ENCODE results near the gene NR1H2. TPM values are rescaled to one million over a fixed set of nuclear protein-coding genes. Genes with fewer than 3 reads are reported as not detected.

Gene NR1H2
- polyA plus RNA-seq, 3 donors = 77.1 to 111 (median 78.9) TPM

GRCh38 chr19:50340331-50340730 is 35.9 kb upstream of the NR1H2 start:
- H3K4me2 ChIP-seq (replicated peaks; ENCODE audit: extremely low read depth, low read length, poor library complexity, severe bottlenecking) = peak overlapping the region; percentile 93
- peaks cover 84% of the 10 kb centered on the region for H3K79me2 ChIP-seq (ENCODE audit: insufficient read depth, low read length)
- peak overlapping the region in 2 of 3 experiments; percentile 20 to 88 for H3K4me3 ChIP-seq (replicated peaks in 1 of 3; ENCODE audit: low read depth in 2 of 3, low read length in 3 of 3)
- peaks cover 90 to 94% of the 10 kb centered on the region in 2 donors for H3K4me1 ChIP-seq (ENCODE audit: control insufficient read depth in 1 of 2, insufficient read depth in 2 of 2, low read length in 2 of 2)
- Mint-ChIP-seq H3K4me1 (peaks cover 70% of the 10 kb centered on the region), H3K27me3 (ENCODE audit: low read depth in 3 of 3) (peaks cover under 1 to 5% (median 1%) of the 10 kb centered on the region in 3 donors), H3K27ac (peak overlapping the region; percentile 87 to 94 (median 91)), H3K9me3 (peaks cover 0 to 5% (median 4%) of the 10 kb centered on the region in 7 donors), H3K4me3 (peak overlapping the region in 1 of 2 donors; percentile 39), H3K36me3 (peaks cover 32 to 53% of the 10 kb centered on the region in 2 donors)
- no peaks in the 10 kb centered on the region for H3K9me3 ChIP-seq (replicated peaks in 1 of 2; ENCODE audit: control insufficient read depth in 1 of 2, insufficient read depth in 1 of 2, low read length in 2 of 2)
- DNase-seq = peak; percentile 46 to 72 (median 52)
- peaks cover 63% of the 10 kb centered on the region for H4K20me1 ChIP-seq (ENCODE audit: insufficient read depth, low read length)
- H3K27ac ChIP-seq (ENCODE audit: low read depth in 1 of 2, low read length in 2 of 2) = peak overlapping the region; percentile 70 to 87
- peaks cover 31 to 45% of the 10 kb centered on the region in 2 donors for H3K36me3 ChIP-seq (replicated peaks in 1 of 2; ENCODE audit: control insufficient read depth in 1 of 2, insufficient read depth in 2 of 2, low read length in 2 of 2)
- no peak overlapping the region for H2AFZ ChIP-seq (ENCODE audit: insufficient read depth, low read depth, low read length, poor library complexity, severe bottlenecking)
- H3K27me3 ChIP-seq (ENCODE audit: control insufficient read depth in 2 of 2, insufficient read depth in 2 of 2, low read length in 2 of 2) = no peaks in the 10 kb centered on the region
- intact Hi-C loops (cut with micrococcal nuclease) = no loop called here
- H3K9ac ChIP-seq (ENCODE audit: insufficient read depth, low read length, poor library complexity, severe bottlenecking) = no peak overlapping the region
- TF ChIP-seq, protein P1, sequence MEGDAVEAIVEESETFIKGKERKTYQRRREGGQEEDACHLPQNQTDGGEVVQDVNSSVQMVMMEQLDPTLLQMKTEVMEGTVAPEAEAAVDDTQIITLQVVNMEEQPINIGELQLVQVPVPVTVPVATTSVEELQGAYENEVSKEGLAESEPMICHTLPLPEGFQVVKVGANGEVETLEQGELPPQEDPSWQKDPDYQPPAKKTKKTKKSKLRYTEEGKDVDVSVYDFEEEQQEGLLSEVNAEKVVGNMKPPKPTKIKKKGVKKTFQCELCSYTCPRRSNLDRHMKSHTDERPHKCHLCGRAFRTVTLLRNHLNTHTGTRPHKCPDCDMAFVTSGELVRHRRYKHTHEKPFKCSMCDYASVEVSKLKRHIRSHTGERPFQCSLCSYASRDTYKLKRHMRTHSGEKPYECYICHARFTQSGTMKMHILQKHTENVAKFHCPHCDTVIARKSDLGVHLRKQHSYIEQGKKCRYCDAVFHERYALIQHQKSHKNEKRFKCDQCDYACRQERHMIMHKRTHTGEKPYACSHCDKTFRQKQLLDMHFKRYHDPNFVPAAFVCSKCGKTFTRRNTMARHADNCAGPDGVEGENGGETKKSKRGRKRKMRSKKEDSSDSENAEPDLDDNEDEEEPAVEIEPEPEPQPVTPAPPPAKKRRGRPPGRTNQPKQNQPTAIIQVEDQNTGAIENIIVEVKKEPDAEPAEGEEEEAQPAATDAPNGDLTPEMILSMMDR (IDR thresholded peaks at IDR 0.05) = no peak

GRCh38 chr19:50341091-50341564 is 35.1 kb upstream of the NR1H2 start:
- peaks cover 25 to 45% of the 10 kb centered on the region in 2 donors for H3K36me3 Mint-ChIP-seq
- intact Hi-C loops (cut with micrococcal nuclease) = loop anchor here in 1 of 2 donors (1.0 kb wide), 1 partner anchor 9 kb away; no protein-coding TSS in a partner anchor
- Histone ChIP-seq H4K20me1 (ENCODE audit: insufficient read depth, low read length) (peaks cover 55% of the 10 kb centered on the region), H3K9me3 (replicated peaks in 1 of 2; ENCODE audit: control insufficient read depth in 1 of 2, insufficient read depth in 1 of 2, low read length in 2 of 2) (no peaks in the 10 kb centered on the region), H2AFZ (ENCODE audit: insufficient read depth, low read depth, low read length, poor library complexity, severe bottlenecking) (no peak overlapping the region), H3K4me2 (replicated peaks; ENCODE audit: extremely low read depth, low read length, poor library complexity, severe bottlenecking) (peak overlapping the region; percentile 93), H3K4me1 (ENCODE audit: control insufficient read depth in 1 of 2, insufficient read depth in 2 of 2, low read length in 2 of 2) (peaks cover 97 to 100% of the 10 kb centered on the region in 2 donors), H3K4me3 (replicated peaks in 1 of 3; ENCODE audit: low read depth in 2 of 3, low read length in 3 of 3) (peak overlapping the region in 2 of 3 experiments; percentile 20 to 88), H3K27ac (ENCODE audit: low read depth in 1 of 2, low read length in 2 of 2) (peak overlapping the region; percentile 70 to 87), H3K36me3 (replicated peaks in 1 of 2; ENCODE audit: control insufficient read depth in 1 of 2, insufficient read depth in 2 of 2, low read length in 2 of 2) (peaks cover 23 to 37% of the 10 kb centered on the region in 2 donors), H3K9ac (ENCODE audit: insufficient read depth, low read length, poor library complexity, severe bottlenecking) (no peak overlapping the region), H3K79me2 (ENCODE audit: insufficient read depth, low read length) (peaks cover 80% of the 10 kb centered on the region), H3K27me3 (ENCODE audit: control insufficient read depth in 2 of 2, insufficient read depth in 2 of 2, low read length in 2 of 2) (no peaks in the 10 kb centered on the region)
- WGBS (ENCODE audit: insufficient coverage) = 68% methylated on average over 2 of the region's 3 CpGs
- peak overlapping the region; percentile 85 to 94 (median 91) for H3K27ac Mint-ChIP-seq
- peaks cover 69% of the 10 kb centered on the region for H3K4me1 Mint-ChIP-seq
- peaks cover 0 to 5% (median 3%) of the 10 kb centered on the region in 7 donors for H3K9me3 Mint-ChIP-seq
- TF ChIP-seq, protein P1 (IDR thresholded peaks at IDR 0.05) = no peak
- peak; percentile 80 to 88 (median 85) for DNase-seq
- peak overlapping the region; percentile 43 to 62 for H3K4me3 Mint-ChIP-seq
- peaks cover 0 to 3% (median 1%) of the 10 kb centered on the region in 3 donors for H3K27me3 Mint-ChIP-seq (ENCODE audit: low read depth in 3 of 3)

Measured in CD14-positive monocyte (primary cell).